HG03565 (cell line): ENCODE data around the gene PI4KB.

Experiments
- ATAC-seq: cut with Tn5 transposase; IDR thresholded peaks from one replicate; pipeline ENCODE4 v1.9.1; 2021; ENCODE audit warnings: mild to moderate bottlenecking, moderate library complexity; ENCODE audit not compliant: unreplicated experiment

PI4KB gene

DNA sequence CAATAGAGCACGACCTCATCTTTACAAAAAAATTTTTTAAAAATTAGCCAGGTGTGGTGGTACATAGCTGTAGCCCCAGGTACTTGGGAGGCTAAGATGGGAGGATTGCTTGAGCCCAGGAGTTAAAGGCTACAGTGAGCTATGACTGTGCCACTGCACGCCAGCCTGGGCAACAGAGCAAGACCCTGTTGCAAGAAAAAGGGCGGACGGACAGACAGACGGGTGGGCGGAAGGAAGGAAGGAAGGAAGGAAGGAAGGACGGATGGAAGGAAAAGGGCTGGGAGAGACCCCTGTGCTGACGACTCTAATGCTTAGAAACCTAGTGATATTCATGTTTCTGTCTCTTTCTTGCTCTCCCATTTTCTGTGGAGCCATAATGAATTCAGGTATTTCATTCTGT, 14.4 kb downstream of the PI4KB start:
- no peak for ATAC-seq

DNA sequence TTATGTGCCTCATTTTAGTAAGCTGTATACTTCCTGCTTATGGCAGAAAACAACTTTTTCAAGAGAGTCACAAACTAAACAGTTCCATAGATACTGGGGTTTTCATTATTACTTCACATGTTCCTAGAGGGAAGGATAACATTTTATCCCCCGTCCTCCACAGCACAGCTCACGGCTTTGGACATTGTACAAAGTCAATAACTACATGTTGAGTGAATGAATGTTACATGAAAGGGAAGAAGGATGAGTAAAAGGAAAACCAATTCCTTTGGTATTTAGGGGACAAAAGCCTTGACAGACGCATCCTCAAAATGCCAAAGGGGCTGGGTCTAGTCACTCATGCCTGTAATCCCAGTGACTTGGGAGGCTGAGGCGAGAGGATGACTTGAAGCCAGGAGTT, 14.8 kb downstream of the PI4KB start:
- no peak for ATAC-seq

DNA sequence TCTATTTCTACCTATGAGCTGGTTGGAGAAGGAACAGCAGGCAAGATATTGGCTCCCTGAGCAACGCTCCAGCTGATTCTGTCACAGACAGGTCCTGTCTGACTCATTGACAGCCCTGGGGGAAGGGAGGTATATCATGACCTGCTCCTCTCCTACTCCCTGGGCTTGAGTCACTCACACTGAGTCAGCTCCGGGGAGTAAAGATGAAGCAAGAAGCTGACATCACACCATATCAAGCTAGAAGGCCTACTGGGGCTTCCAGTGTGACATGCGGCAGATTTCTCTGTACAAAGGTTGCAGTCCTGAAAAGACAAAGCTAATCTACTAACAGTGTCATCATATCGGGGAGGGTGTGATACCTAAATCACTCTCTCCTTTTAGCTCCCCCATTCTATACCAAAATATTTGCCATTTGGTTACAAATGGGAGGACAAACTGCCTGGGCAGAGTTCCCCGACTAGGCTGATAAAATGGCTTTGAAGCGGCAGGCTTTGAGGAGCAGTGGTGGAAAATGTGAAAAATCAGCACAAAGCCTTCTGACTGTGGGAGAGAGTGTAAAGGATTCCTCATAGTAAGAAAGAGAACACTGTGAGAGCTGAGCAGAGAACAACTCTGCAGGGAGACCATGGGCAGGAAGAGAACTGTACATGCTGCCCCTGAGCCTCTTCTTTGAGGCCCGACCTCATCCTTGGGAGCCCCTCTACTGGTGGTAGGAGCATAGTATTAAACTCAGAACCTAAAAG, 15.5 kb downstream of the PI4KB start:
- no peak for ATAC-seq

DNA sequence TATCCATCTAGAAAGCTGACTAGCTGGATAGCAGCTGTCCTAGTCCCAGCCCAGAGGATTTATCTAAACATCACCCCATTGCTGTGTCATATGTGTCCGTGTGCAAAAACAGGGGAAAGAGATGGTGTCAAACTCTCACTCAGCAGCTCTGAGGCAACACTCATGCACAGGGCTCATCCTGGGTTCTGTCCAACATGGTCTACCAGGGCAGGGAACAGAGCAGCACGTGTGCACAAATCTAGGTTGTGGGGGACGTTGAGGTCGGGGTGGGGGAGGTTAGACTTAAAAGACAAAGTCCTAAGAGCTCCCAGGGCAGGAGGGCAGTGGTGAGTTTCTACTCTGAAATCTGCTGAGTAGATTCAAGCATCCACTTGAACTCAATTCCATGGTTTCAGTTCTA, 16.2 kb downstream of the PI4KB start:
- no peak for ATAC-seq

DNA sequence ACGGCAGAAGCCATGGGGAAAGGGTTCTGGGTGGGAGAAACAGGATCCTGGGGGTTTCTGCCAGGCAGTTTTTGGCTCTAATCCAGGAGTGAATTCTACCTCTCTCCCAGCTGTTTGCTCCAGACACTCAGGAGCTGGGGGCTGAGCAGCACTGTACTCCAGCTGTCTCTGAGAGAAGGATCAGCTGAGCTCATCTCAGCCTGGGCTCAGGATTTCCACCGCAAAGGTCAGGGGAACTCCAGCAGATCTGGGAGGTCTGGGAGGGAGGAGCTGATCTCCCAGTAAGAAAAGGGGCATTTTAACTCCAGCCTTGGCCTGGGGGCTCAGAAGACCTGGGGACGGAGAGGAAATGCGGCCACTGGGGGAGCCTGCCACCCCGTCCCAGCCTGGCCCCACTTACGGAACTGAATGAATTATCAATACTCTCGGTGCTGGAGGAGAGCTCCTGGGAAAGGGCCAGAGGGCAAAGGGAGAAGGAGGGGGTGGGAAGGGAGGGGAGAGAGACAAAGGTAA, 17.3 kb downstream of the PI4KB start:
- no peak for ATAC-seq

DNA sequence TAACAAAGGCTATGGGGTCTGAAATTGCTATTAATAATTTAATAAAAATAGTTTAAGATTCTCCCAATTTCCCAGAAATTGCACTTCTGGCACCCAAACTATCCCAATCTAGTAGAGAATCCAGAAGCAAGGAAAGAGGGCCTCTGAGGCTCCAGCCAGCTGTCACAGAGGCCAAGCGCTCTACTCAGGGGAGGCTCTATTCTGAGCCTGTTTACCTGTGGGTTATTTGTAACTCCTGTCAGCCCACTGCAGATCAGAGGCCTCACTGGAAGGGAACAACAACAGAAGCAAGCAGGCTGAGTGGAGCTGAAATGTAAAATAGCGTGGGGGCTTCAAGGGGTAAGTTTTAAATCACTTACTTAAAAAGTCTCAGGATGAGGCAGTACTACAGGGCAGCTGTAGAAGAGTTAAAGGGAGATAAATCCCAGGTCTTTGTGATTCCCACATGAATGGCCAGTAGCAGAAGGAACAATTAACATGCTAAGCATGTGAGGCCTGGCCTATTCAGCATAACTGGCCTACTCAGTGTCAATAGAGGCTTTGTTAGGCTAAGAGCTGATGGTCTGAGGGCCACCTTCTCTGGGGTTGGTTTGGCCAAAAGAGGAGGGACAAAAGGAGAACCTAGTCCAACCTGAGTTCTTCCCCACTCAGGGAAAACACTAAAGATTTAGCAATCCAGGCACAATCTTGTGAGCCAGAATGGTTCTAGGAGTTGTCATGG, 32.3 kb downstream of the PI4KB start:
- ATAC-seq, result no peak

DNA sequence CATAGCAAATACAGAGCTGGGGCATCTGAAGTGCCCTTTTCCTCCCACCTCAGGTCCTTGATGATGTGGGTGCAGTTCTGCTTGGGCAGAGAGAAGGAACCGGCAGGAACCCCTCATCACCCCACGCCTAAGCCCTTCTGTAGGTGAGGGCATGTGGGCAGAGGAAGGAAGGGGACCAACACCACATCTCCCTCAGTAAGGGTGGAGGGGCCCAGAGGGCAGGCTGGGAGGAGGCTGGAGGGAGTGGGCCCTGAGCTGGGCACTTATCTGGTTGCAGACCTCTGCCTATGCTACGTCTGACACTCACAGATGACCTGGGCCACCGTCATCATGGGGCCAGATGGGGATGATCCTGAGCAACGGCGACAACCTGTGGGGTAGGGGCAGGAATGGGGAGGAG, 34.1 kb downstream of the PI4KB start:
- ATAC-seq, result no peak

DNA sequence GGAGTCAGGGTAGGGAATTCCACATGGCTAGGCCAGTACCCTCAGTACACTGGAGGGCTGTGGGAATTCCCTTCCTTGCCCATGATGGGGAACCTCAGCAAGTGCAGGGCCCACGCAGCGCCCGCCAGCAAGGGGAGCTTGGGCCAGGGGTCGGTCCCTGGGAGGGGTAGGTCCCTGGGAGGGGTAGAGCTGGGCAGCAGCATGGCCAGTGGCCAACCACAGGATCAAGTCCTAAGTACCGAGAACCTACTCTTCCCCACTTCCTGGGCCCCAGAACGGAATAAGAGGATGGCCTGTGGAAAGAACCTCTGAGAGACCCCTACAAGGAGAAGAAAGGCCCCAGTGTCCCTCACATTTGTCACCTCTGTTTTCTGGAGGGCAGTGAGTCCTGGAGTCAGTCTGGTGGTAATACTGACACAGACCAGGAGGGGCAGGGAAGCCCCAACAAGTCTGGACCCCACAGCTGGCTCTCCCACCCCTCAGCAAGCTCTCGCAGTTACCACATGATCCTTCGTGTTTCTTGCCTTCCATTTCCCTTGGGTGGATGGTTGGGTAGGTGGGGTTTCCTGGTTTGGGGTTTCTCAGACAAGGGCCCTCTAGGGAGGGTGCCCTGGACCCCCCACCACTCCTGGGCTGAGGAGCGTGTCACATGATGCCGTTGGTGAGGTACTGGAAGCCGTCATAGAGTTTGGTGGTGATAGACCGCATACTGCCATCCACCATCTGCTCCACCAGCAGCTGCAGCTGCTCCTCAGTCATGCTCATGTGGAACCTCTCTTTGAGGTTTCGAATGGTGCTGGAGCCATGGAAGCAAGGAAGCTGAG, 34.8 kb downstream of the PI4KB start:
- ATAC-seq, result no peak

DNA sequence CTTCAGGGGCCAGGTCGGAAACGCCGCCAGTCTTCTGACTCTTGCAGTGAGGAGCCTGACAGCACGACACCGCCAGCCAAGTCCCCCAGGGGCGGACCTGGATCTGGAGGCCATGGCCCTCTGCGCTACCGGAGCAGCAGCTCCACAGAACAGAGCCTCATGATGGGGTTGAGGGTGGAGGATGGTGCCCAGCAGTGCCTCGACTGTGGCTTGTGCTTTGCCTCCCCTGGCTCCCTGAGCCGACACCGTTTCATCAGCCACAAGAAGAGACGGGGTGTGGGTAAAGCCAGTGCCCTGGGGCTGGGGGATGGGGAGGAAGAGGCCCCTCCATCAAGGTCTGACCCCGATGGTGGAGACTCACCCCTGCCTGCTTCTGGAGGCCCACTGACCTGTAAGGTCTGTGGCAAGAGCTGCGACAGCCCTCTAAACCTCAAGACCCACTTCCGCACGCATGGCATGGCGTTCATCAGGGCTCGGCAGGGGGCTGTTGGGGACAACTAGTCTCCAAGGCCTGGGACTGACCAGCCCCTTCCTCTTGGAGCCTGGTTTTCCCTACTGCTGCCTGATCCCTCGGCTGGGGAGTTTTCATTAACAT, 36.4 kb downstream of the PI4KB start:
- ATAC-seq, result no peak

DNA sequence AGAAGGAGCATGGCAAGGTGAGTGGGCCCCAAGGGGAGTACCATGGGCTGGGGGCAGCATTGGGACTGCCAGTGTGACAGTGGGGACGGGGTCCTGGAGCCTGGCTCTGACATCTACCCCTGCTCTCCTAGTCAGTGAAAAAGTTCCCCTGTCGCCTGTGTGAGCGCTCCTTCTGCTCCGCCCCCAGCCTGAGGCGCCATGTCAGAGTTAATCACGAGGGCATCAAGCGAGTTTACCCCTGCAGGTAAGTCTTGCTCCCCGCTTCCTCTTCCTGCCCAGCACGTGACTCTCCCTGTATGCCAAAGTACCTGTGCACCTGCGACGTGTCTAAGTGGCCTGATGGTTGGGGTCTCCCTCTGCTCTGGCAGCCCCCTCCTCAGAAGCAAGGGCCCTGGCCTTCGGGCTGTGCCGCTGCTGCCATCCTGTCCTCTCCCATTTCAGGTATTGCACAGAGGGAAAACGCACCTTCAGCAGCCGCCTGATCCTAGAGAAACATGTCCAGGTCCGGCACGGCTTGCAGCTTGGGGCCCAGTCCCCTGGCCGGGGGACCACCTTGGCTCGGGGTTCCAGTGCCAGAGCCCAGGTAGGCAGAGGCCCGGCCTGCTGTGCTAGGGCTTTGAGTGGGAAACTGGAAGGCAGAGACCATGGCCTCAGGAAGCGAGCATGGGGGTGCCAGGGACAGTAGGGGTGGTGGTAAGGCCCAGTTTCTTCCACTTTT, 37.1 kb downstream of the PI4KB start:
- no peak for ATAC-seq

DNA sequence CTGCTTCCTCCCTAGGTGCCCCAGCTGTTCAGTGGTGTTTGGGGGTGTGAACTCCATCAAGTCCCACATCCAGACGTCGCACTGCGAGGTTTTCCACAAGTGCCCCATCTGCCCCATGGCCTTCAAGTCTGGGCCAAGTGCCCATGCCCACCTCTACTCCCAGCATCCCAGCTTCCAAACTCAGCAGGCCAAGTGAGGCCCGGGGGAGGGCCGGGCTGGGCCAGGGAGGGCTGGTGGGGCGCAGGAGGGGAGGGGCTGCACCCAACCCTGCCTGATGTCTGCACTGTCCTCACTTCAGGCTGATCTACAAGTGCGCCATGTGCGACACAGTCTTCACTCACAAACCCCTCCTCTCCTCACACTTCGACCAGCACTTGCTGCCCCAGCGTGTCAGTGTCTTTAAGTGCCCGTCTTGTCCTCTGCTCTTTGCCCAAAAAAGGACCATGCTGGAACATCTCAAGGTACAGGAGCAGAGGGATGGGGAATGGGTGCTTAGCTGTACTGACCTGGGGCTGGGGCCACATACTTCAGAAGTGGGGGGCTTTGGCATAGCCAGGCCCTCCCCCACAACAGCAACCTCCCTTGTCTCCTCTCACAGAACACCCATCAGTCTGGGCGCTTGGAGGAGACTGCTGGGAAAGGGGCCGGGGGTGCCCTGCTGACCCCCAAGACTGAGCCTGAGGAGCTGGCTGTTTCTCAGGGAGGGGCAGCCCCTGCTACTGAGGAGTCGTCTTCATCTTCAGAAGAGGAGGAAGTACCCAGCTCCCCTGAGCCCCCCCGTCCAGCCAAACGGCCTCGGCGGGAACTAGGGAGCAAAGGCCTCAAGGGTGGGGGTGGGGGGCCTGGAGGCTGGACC, 37.9 kb downstream of the PI4KB start:
- no peak for ATAC-seq

DNA sequence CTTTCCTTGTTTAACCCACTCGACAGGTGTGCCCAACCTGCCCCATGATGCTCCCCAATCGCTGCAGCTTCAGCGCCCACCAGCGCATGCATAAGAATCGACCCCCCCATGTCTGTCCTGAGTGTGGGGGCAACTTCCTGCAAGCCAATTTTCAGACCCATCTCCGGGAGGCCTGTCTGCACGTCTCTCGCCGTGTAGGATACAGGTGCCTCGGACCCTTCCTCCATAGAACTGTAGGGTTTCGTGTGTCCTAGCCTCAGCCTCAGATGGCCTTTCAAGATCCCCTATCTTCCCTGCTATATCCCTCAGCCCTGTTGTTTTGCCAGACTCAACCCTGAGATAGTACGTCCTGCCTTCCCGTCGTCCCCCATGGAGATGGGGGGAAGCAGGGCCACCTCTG, 38.7 kb downstream of the PI4KB start:
- ATAC-seq, result no peak

DNA sequence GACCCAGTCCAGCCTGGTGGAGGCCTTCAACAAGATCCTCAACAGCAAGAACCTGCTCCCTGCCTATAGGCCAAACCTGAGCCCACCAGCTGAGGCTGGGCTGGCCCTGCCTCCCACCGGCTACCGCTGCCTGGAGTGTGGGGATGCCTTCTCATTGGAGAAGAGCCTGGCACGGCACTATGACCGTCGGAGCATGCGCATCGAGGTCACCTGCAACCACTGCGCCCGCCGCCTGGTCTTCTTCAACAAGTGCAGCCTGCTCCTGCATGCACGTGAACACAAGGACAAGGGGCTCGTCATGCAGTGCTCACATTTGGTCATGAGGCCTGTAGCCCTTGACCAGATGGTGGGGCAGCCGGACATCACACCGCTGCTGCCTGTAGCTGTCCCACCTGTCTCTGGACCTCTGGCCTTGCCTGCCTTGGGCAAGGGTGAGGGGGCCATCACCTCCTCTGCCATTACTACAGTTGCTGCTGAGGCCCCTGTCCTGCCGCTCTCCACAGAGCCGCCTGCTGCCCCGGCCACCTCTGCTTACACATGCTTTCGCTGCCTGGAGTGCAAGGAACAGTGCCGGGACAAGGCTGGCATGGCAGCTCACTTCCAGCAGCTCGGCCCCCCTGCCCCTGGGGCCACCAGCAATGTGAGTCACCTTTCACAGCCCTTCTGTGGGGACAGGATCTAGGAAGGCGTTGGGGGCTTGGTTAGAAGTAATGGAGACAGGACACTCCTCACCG, 39.3 kb downstream of the PI4KB start:
- no peak for ATAC-seq

DNA sequence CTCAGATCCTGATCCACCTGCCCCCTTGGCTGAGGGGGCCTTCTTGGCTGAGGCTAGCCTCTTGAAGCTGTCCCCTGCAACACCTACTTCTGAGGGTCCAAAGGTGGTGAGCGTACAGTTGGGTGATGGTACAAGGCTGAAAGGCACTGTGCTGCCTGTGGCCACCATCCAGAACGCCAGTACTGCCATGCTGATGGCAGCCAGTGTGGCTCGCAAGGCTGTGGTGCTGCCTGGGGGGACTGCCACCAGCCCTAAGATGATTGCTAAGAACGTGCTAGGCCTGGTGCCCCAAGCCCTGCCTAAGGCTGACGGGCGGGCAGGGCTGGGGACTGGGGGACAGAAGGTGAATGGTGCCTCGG, 39.9 kb downstream of the PI4KB start:
- no peak for ATAC-seq

DNA sequence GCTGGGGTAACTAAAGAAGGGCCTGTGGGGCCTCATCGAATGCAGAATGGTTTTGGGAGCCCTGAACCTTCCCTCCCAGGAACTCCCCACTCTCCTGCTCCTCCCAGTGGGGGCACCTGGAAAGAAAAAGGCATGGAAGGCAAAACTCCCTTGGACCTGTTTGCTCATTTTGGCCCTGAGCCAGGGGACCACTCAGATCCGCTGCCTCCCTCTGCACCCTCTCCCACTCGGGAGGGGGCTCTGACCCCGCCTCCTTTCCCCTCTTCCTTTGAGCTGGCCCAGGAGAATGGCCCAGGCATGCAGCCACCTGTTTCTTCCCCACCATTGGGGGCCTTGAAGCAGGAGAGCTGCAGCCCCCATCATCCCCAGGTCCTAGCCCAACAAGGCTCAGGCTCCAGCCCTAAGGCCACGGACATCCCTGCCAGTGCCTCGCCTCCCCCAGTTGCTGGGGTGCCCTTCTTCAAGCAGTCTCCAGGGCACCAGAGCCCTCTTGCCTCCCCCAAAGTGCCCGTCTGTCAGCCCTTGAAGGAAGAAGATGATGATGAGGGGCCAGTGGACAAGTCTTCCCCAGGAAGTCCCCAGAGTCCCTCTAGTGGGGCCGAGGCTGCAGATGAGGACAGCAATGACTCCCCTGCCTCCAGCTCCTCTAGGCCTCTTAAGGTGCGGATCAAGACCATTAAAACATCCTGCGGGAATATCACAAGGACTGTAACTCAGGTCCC, 40.4 kb downstream of the PI4KB start:
- no peak for ATAC-seq

DNA sequence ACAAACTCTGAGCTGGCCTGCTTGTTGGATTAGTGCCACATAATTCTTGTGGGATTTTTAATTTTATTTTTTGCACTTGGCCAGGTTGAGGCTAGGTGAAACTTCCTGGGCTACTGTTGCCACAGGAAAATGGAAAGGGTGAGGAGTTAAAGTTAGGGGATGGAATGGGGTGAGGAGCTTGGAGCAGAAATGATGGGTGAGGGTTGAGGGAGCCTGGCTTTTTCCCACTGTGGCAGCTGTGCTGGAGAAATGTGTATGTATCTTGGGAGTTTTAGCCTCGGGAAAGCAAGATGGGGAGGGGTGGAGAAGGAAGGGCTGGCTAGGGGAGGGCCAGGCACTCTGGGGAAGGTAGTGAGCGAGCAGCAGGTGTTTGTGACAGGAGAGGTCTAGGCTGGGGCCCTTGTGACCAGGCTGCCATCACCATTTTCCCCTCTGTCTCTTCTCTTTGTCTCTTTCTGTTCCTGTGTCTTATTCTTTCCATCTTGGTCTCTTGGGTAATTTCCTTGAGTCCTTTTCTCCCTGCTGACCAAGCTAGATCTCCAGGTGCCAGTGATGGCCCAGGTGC, 43.1 kb downstream of the PI4KB start:
- no peak for ATAC-seq

DNA sequence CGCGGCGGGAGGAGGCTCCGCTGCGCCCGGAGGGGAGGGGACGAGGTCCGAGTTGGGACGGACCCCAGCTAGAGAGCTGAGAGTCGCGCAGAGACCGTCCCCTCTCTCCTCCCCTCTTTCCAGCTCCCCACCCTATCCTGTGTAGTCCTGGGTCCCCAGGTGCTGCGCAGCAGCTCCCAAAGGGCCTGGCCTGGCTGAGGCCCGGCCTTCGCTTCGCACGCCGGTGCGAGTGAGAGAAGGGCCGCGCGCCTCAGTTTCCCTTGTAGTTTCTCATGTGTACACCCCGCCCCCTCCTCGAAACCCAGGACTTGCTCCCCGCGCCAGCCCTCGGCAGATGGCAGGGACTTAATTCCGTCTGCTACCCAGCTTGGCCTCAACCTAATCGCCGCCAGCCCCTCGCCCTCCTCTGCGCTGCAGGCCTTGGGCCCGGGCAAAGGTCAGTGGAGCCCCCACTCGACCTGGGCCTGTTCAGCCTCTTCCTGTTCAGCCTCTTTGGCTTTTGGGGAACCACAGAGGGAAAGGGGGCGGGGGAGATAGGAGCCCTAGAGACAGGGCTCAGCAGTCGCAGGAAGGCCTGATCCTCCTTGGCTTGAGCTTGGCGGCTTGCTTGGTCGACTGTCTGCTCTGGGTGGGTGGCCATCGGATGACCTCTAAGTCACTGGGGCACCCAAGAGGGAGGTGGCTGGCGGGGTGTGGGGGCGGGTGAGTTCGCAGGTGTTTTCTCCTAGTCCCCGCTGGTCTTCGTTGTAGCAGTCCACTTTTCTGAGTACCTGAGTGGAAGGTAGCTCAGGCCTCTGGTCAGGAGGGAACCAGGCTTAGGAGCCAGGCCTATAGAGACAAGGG, 44.1 kb downstream of the PI4KB start:
- ATAC-seq, result no peak
